Liver (tissue), 9 donors: Measurements from ENCODE around the gene RTP4. TPM values are rescaled to one million over a fixed set of nuclear protein-coding genes. Genes with fewer than 3 reads are reported as not detected.

ENCODE experiments used
- DNase-seq: peaks from one replicate; pipeline ENCODE4 v3.0.0-alpha.2; 2017; ENCODE audit warnings: low spot score
- H3K27ac ChIP-seq, 2 donors: one replicate each; pipeline ENCODE4 v1.7.0; 2013; ENCODE audit warnings: inconsistent platforms in 2 of 2, low read length in 2 of 2, control low read depth in 1 of 2, low read depth in 1 of 2, mild to moderate bottlenecking in 1 of 2
- H3K27me3 ChIP-seq, 4 donors: one replicate each; pipeline versions ENCODE4 v1.6.1 to v1.7.0; 2013; ENCODE audit warnings: low read length in 3 of 4, inconsistent platforms in 1 of 4, mild to moderate bottlenecking in 1 of 4, moderate library complexity in 1 of 4; ENCODE audit not compliant: control insufficient read depth in 4 of 4, insufficient read depth in 4 of 4
- H3K36me3 ChIP-seq, 4 donors: one replicate each; pipeline versions ENCODE4 v1.6.1 to v1.7.0; 2013; ENCODE audit warnings: low read length in 3 of 4, mild to moderate bottlenecking in 3 of 4, low read depth in 1 of 4, moderate library complexity in 1 of 4; ENCODE audit not compliant: control insufficient read depth in 4 of 4, insufficient read depth in 3 of 4
- H3K4me1 ChIP-seq, 4 donors: one replicate each; pipeline versions ENCODE4 v1.6.1 to v1.7.0; 2013; ENCODE audit warnings: low read length in 3 of 4, mild to moderate bottlenecking in 3 of 4, moderate library complexity in 1 of 4; ENCODE audit not compliant: control insufficient read depth in 4 of 4, insufficient read depth in 4 of 4
- H3K4me3 ChIP-seq, 3 donors: one replicate each; pipeline versions ENCODE4 v1.6.1 to v1.7.0; 2013; ENCODE audit warnings: low read length in 3 of 3, control low read depth in 1 of 3, low read depth in 1 of 3, mild to moderate bottlenecking in 1 of 3
- H3K9ac ChIP-seq, 2 donors: one replicate each; pipeline ENCODE4 v1.7.0; 2013; ENCODE audit warnings: low read length in 2 of 2, mild to moderate bottlenecking in 2 of 2, moderate library complexity in 2 of 2, control low read depth in 1 of 2, low read depth in 1 of 2
- H3K9me3 ChIP-seq, 4 donors: one replicate each; pipeline versions ENCODE4 v1.6.1 to v1.7.0; 2013; ENCODE audit warnings: low read length in 3 of 4; ENCODE audit not compliant: control insufficient read depth in 4 of 4
- EGR1 ChIP-seq, 2 donors: IDR thresholded peaks; 2 replicates each; pipeline ENCODE4 v1.6.1; 2016 to 2018; ENCODE audit warnings: antibody characterized with exemption in 2 of 2, low read depth in 2 of 2
- FOXA1 ChIP-seq: IDR thresholded peaks from 2 replicates; pipeline ENCODE4 v1.6.1; 2016; ENCODE audit warnings: antibody characterized with exemption
- GABPA ChIP-seq, 2 donors: IDR thresholded peaks in 1 of 2; conservative IDR thresholded peaks in 1 of 2; 2 replicates each; pipeline ENCODE4 v1.6.1; 2016; ENCODE audit warnings: antibody characterized with exemption in 2 of 2, mild to moderate bottlenecking in 1 of 2, moderate library complexity in 1 of 2
- HNF4A ChIP-seq, 2 donors: conservative IDR thresholded peaks; 2 replicates each; pipeline ENCODE4 v1.6.1; 2016; ENCODE audit warnings: antibody characterized with exemption in 2 of 2, mild to moderate bottlenecking in 2 of 2
- HNF4G ChIP-seq: IDR thresholded peaks from 2 replicates; pipeline ENCODE4 v1.6.1; 2016; ENCODE audit warnings: antibody characterized with exemption
- JUND ChIP-seq, 2 donors: IDR thresholded peaks; 2 replicates each; pipeline ENCODE4 v1.6.1; 2016; ENCODE audit warnings: antibody characterized with exemption in 2 of 2
- NR2F2 ChIP-seq: IDR thresholded peaks from 2 replicates; pipeline ENCODE4 v1.6.1; 2016; ENCODE audit warnings: antibody characterized with exemption
- RAD21 ChIP-seq, 2 donors: IDR thresholded peaks; 2 replicates each; pipeline ENCODE4 v1.6.1; 2016; ENCODE audit warnings: antibody characterized with exemption in 2 of 2, mild to moderate bottlenecking in 2 of 2
- RXRA ChIP-seq, 2 donors: IDR thresholded peaks; 2 replicates each; pipeline ENCODE4 v1.6.1; 2017 to 2018; ENCODE audit warnings: antibody characterized with exemption in 2 of 2, mild to moderate bottlenecking in 1 of 2
- SP1 ChIP-seq: IDR thresholded peaks from 2 replicates; pipeline ENCODE4 v1.6.1; 2018; ENCODE audit warnings: antibody characterized with exemption, mild to moderate bottlenecking
- TAF1 ChIP-seq: conservative IDR thresholded peaks from 2 replicates; pipeline ENCODE4 v1.6.1; 2016; ENCODE audit warnings: antibody characterized with exemption, mild to moderate bottlenecking
- WGBS: extraction: QIAGEN DNeasy Blood & Tissue Kit; methylation state at CpG from one replicate; pipeline ENCODE4 v1.1.7; 2013; 5-methylcytosine and 5-hydroxymethylcytosine counted together
- polyA plus RNA-seq, 2 donors: library from polyadenylated mRNA; stranded (reverse) in 1 of 2; unstranded in 1 of 2; fragments of 200-250 nt in 1 of 2; fragments of >200 nt in 1 of 2; fragmentation: Nextera tagmentation in 1 of 2; extraction: Ambion mirVana in 1 of 2; gene quantifications; one replicate each; pipeline versions ENCODE4 v1.2.1 to v1.2.3, GENCODE V29; 2013 to 2015
- total RNA-seq, 2 donors: library from RNA; depleted of rRNA; stranded (reverse); fragments of >200 nt; gene quantifications; one replicate each; pipeline ENCODE4 v1.2.3, GENCODE V29; 2014
- TF ChIP-seq, protein P1 (sequence below): IDR thresholded peaks from 2 replicates; pipeline ENCODE4 v1.6.1; 2016; ENCODE audit warnings: antibody characterized with exemption, mild to moderate bottlenecking
- TF ChIP-seq, protein P2 (sequence below): fragments of 150-350 bp; IDR thresholded peaks from 2 replicates; pipeline ENCODE4 v1.5.1; 2017; ENCODE audit warnings: improper control_type of control experiment, low read depth, low read length; ENCODE audit not compliant: missing input control
- TF ChIP-seq, protein P3 (sequence below): IDR thresholded peaks from 2 replicates; pipeline ENCODE4 v1.6.1; 2016; ENCODE audit warnings: antibody characterized with exemption
- TF ChIP-seq, protein P4 (sequence below): IDR thresholded peaks from 2 replicates; pipeline ENCODE4 v1.6.1; 2016; ENCODE audit warnings: antibody characterized with exemption
- donor health status: healthy.
- donor health status: healthy.
- donor health status: healthy.
- donor health status: healthy.
- donor health status: healthy.

Gene RTP4
- total and polyA plus RNA-seq, 4 donors: 0.93 to 3.4 (median 2.1) TPM

DNA sequence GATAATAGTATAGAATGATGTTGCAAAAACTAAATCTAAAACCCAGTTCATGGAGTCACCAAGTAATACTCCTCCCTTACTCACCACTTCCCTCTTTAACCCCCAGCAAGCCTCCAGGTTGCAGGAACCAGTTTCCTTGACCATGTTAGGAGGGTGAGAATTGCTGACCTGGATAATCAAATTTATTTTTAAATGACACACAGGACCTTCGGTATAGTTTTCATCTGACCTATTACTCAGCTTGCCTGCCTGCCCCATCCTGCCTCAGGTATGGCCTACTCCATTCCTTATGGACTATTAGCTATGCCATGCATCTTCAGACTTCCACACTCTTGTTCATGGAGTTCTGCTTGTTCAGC is 883 bp downstream of the RTP4 start (continued):
- TF ChIP-seq, protein P1, sequence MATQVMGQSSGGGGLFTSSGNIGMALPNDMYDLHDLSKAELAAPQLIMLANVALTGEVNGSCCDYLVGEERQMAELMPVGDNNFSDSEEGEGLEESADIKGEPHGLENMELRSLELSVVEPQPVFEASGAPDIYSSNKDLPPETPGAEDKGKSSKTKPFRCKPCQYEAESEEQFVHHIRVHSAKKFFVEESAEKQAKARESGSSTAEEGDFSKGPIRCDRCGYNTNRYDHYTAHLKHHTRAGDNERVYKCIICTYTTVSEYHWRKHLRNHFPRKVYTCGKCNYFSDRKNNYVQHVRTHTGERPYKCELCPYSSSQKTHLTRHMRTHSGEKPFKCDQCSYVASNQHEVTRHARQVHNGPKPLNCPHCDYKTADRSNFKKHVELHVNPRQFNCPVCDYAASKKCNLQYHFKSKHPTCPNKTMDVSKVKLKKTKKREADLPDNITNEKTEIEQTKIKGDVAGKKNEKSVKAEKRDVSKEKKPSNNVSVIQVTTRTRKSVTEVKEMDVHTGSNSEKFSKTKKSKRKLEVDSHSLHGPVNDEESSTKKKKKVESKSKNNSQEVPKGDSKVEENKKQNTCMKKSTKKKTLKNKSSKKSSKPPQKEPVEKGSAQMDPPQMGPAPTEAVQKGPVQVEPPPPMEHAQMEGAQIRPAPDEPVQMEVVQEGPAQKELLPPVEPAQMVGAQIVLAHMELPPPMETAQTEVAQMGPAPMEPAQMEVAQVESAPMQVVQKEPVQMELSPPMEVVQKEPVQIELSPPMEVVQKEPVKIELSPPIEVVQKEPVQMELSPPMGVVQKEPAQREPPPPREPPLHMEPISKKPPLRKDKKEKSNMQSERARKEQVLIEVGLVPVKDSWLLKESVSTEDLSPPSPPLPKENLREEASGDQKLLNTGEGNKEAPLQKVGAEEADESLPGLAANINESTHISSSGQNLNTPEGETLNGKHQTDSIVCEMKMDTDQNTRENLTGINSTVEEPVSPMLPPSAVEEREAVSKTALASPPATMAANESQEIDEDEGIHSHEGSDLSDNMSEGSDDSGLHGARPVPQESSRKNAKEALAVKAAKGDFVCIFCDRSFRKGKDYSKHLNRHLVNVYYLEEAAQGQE: no peak
- TF ChIP-seq TAF1 (no peak), JUND (IDR thresholded peaks at IDR 0.05) (no peak)

DNA sequence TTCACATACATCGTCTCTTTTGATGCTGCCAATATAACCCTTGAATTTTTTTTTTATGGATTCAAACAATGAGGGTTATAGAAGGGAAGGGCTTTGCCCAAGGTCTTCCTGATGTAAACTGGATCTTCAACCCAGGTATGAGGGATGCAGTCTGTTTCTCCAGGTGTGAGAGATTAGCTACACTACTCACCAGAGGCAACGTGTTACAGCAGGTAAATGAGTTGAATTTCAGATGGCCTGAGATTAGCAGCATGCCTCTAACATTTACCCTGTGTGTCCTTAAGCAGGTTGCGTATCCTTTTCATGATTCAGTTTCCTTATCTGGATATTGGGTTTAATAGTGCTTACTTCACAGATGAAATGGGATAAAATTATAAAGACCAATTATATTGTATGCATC is 1.9 kb downstream of the RTP4 start:
- H3K27me3 ChIP-seq: no peaks in the 10 kb centered on the region
- no peaks in the 10 kb centered on the region for H3K9me3 ChIP-seq
- DNase-seq: no peak
- no peak overlapping the region for H3K27ac ChIP-seq
- H3K4me3 ChIP-seq: no peak overlapping the region
- peaks cover 2 to 21% (median 10%) of the 10 kb centered on the region in 4 donors for H3K4me1 ChIP-seq
- 90% methylated on average over 3 of the region's 3 CpGs for WGBS
- H3K36me3 ChIP-seq: peaks cover 0 to 14% (median 9%) of the 10 kb centered on the region in 4 donors
- TF ChIP-seq RXRA (IDR thresholded peaks at IDR 0.05) (no peak), RAD21 (IDR thresholded peaks at IDR 0.05) (no peak), HNF4G (no peak), JUND (IDR thresholded peaks at IDR 0.05) (no peak), SP1 (no peak), HNF4A (conservative IDR thresholded peaks at IDR 0.05) (no peak), TAF1 (no peak), FOXA1 (no peak)
- TF ChIP-seq, protein P2, sequence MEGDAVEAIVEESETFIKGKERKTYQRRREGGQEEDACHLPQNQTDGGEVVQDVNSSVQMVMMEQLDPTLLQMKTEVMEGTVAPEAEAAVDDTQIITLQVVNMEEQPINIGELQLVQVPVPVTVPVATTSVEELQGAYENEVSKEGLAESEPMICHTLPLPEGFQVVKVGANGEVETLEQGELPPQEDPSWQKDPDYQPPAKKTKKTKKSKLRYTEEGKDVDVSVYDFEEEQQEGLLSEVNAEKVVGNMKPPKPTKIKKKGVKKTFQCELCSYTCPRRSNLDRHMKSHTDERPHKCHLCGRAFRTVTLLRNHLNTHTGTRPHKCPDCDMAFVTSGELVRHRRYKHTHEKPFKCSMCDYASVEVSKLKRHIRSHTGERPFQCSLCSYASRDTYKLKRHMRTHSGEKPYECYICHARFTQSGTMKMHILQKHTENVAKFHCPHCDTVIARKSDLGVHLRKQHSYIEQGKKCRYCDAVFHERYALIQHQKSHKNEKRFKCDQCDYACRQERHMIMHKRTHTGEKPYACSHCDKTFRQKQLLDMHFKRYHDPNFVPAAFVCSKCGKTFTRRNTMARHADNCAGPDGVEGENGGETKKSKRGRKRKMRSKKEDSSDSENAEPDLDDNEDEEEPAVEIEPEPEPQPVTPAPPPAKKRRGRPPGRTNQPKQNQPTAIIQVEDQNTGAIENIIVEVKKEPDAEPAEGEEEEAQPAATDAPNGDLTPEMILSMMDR: no peak
- H3K9ac ChIP-seq: no peak overlapping the region

DNA sequence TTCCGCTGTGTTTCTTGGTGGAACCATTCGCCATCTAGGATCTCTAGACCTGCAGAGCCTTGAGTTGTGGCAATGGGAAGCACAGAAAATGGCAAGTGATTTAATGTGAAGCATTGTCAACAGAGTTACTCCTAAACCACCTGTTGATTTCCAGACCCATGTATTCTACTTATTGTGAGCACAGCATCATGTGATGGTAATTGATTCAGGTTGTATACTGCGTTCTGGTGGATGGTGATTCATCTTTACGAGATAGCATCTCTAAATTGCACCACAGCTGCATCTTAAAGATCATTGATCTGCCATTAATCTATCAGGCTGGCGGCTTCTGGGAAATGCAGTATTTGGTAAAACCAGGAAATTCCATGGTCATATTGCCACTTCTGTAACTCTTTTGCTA is 7.4 kb downstream of the RTP4 start:
- Histone ChIP-seq H3K9ac (no peak overlapping the region), H3K9me3 (no peaks in the 10 kb centered on the region), H3K27ac (no peak overlapping the region), H3K27me3 (no peaks in the 10 kb centered on the region), H3K4me1 (peaks cover 0 to 3% (median 0%) of the 10 kb centered on the region in 4 donors), H3K4me3 (no peak overlapping the region), H3K36me3 (peaks cover 0 to 14% (median 9%) of the 10 kb centered on the region in 4 donors)
- WGBS: 89% methylated on average over 5 of the region's 5 CpGs
- no peak for DNase-seq
- TF ChIP-seq NR2F2 (no peak), TAF1 (no peak), EGR1 (IDR thresholded peaks at IDR 0.05; ENCODE audit: low read depth in 2 of 2) (no peak), HNF4A (conservative IDR thresholded peaks at IDR 0.05) (no peak), RXRA (IDR thresholded peaks at IDR 0.05) (no peak), GABPA (IDR thresholded peaks at IDR 0.05 in 1 of 2, conservative IDR thresholded peaks at IDR 0.05 in 1 of 2) (no peak), FOXA1 (no peak)
- TF ChIP-seq, protein P2: no peak
- TF ChIP-seq, protein P3, sequence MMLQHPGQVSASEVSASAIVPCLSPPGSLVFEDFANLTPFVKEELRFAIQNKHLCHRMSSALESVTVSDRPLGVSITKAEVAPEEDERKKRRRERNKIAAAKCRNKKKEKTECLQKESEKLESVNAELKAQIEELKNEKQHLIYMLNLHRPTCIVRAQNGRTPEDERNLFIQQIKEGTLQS: no peak
- TF ChIP-seq, protein P4, sequence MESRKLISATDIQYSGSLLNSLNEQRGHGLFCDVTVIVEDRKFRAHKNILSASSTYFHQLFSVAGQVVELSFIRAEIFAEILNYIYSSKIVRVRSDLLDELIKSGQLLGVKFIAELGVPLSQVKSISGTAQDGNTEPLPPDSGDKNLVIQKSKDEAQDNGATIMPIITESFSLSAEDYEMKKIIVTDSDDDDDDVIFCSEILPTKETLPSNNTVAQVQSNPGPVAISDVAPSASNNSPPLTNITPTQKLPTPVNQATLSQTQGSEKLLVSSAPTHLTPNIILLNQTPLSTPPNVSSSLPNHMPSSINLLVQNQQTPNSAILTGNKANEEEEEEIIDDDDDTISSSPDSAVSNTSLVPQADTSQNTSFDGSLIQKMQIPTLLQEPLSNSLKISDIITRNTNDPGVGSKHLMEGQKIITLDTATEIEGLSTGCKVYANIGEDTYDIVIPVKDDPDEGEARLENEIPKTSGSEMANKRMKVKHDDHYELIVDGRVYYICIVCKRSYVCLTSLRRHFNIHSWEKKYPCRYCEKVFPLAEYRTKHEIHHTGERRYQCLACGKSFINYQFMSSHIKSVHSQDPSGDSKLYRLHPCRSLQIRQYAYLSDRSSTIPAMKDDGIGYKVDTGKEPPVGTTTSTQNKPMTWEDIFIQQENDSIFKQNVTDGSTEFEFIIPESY: no peak
